HG03159 (cell line): ENCODE measurements around the gene PPEF2.

ENCODE experiments used
- ATAC-seq: cut with Tn5 transposase; IDR thresholded peaks from one replicate; pipeline ENCODE4 v1.9.1; 2021; ENCODE audit warnings: mild to moderate bottlenecking, moderate library complexity; ENCODE audit not compliant: unreplicated experiment

PPEF2 gene

DNA sequence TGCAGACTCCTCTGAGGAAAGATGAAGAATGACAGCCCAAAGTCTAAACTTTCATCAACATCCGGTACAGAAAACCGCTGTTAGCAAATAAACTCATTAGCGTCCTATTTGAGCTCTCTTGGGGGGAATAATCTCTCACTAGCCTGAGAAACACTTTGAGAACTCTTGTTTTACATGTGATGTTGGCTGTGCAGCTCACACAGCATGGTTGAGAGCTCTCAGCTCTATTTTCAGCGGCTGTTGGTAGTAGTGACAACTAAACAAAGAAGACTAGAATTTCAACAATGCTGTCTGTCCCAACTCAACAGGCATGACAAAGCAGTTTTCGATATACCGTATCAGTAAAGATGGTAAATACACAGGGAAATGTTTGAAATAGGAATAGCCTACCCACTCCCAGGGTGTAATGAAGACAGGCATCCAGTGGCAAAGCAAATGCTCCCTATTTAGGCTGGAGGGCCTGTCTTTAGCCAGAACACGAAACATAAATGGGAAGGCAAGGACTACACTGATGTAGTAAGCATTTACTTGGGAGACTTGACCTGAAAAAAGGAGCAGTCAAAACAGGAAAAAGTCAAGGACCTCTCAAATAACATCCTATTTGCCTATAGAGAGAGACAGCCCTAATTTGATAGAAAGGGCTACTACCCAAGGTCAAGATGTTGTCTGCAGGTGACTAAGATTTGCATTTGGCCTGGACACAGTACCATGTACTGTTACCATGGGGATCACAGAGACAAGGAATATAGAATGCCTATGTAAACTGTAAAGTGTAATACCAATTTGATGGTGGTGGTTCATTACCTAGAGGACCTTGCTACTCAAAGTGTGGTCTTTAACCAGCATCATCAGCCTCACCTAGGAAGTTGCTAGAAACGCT is 60.4 kb downstream of the PPEF2 start:
- ATAC-seq: no peak

GRCh38 chr4:75834772-75835154 is 67.5 kb downstream of the PPEF2 start:
- ATAC-seq: no peak

DNA sequence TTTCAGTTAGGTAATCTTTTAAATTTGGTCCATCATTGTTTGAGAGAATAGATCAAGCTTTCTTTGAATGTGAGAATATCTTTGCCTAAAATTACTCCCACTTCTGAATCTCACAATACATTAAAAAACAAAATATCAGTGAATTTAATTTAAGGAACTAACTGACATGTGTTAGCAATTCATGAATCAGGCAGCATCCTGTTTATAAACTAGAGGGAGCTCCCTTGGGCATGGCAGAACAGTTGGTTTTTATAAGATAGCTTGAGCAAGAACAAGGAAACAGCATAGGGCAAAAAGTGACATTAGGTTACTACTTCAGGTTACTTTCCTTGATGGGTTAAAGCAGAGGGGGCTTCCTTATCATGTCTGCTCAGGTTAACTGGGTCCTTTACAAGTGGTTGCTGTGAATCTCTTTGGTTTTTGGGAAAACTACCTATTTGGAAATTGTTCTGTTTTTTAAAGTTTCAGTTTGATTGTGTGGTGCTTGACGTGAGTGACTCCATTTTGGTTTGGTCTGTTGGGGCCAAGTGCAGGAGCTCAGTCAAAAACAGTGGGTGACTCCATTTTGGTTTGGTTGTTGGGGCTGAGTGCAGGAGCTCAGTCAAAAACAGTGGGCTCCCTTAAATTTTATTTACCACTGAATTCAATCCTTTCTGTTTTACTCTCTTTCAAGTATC is 68.0 kb downstream of the PPEF2 start:
- no peak for ATAC-seq

DNA sequence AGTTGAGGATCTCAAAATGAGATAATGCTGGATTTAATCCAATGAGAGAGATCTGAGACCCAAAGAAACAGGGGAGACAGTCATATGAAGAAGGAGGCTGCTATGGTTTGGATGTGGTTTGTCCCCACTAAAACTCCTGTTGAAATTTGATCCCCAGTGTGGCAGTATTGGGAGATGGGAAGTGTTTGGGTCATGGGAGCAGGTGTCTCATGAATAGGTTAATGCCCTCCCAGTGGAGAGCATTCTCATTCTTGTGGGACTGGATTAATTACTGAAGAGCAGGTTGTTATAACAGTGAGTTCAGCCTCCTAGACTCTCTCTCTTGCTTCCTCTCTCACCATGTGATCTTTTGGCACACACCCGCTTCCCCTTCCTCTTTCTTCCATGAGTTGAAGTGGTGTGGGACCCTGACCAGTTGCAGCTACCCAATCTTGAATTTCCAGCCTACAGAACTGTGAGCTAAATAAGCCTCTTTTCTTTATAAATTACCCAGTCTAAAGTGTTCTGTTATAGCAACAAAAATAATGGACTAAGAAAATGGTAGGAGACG is 70.3 kb downstream of the PPEF2 start:
- ATAC-seq: no peak

DNA sequence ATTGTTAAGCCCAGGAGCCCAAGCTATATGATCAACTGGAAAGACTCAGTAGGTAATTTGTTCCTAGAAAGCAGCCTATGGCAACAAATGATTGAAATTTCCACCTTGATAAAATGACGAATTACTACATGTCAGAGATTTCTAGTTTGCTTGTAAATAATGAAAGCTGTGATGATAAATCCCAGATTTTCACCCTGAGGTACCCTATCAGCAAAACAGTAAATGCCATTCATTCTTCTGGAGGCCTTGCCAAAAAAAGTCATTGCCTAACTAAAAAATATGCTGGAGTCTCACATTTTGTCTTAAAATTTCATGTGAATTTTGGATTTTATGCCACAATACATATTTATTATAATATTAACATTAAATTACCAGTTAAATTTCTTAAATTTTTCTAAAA is 71.3 kb downstream of the PPEF2 start:
- ATAC-seq: no peak

GRCh38 chr4:75823812-75824211 is 78.4 kb downstream of the PPEF2 start:
- no peak for ATAC-seq

DNA sequence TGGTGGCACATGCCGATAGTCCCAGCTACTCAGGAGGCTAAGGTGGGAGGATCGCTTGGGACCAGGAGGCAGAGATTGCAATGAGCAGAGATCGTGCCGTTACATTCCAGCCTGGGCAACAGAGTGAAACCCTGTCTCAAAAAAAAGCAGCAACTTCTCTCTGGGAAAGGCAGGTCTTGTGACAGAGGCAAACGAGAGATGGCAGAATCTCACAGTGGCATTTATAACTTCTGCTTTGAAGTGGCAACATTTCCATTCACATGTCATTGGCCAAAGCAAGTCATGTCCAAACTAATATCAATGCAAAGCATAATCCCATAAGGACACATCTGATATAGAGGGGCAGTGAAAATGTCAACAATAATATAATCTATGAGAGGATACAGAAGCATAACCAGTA is 79.8 kb downstream of the PPEF2 start:
- no peak for ATAC-seq

DNA sequence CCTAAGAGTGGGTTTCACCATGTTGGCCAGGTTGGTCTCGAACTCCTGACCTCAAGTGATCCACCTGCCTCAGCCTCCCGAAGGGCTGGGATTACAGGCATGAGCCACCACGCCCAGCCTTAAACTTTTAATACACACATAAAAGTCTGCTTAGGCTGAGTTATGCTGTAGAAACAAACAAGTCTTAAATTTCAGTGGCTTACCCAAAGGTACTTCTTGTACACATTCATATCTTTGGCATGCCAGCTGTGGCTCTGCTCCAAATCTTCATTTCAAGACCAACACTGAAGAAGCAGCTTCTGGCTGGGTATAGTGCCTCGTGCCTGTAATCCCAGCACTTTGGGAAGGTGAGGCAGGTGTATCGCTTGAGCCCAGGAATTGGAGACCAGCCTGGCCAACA is 80.3 kb downstream of the PPEF2 start:
- ATAC-seq: no peak

GRCh38 chr4:75821216-75821615 is 81.0 kb downstream of the PPEF2 start:
- no peak for ATAC-seq

- no peak for ATAC-seq
Measured at GRCh38 chr4:75820676-75821075, 81.6 kb downstream of the PPEF2 start.

DNA sequence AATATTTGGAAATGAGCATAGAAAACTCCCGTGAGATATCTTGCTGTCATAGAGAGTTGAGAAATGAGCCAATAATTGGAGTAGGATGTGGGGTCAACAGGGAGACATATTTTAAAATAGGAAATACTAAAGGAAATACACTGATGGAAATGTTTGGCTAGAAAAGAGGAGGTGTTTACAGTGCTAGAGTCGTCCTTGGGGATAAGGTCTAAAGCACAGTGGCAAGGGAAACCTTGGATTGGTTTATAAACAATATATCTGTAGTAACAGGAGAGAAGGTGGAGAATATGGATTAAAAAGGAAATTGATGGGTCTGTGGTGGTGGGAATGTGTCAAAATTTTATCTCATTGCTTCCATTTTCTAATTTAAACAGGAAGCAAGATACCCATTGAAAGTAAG is 82.1 kb downstream of the PPEF2 start:
- ATAC-seq: no peak

DNA sequence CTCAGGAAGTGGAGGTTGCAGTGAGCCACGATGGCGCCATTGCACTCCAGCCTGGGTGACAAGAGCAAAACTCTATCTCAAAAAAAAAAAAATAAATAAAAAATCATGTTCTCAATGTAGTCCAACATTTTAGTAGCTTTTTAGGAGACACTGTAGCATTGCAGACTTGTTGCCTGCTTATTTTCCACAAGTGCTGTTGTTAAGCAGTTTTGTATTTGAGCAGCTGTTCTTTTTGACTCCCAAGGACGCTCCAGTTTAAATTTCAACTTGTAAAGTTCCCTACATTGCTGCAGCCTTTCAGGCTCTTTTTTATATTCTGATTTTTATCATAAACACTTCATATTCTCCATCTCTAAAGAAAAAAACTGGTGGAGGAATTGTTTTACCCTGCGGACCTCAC is 83.1 kb downstream of the PPEF2 start:
- no peak for ATAC-seq

DNA sequence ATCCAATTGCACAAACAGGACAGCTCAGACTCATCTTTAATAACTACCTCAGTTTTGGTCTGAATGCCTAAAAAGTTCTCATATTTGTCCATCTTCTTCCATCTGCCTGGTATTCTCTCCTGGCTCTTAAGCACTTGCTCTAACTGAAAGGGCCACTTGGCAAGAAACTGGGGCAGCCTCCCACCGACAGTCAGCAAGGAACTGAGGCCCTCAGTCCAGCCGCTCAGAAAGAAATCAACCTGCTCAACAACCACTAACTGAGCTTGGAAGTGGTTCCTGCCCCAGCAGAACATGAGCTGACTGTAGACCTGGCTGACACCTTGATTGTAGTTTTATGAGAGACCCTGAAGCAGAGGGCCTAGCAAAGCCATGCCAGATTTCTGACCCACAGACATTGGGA is 84.4 kb downstream of the PPEF2 start:
- no peak for ATAC-seq
